ENCODE data around the gene PAXIP1.

DNA sequence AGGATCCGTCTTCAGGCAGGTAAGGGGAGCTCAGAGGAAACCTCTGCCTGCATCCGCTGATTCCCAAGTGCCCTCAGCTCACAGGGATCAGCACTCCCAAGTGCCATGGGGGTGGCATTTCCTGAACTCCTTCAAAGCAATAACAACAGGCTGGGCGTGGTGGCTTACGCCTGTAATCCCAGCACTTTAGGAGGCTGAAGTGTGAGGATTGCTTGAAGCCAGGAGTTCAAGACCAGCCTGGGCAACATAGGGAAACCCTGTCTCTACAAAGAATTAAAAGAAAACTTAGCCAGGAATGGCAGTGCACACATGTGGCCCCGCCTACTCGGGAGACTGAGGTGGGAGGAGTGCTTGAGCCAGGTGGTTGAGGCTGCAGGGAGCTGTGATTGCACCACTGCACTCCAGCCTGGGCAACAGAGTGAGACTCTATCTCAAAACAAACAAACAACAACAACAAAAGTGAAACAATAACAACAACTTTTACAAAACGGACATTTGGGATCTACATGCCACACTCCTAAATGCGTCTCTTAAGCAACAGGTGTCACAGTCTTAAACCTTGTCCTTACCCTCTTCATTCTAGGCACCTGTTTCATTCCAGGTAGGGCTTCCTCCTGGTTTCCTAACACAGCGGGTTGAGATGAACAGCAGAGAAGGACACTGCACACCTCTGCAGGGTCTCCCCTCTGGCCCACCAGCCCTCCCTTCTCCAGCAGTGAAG lies 73.8 kb downstream of the PAXIP1 start:
- TF ChIP-seq, protein P1, sequence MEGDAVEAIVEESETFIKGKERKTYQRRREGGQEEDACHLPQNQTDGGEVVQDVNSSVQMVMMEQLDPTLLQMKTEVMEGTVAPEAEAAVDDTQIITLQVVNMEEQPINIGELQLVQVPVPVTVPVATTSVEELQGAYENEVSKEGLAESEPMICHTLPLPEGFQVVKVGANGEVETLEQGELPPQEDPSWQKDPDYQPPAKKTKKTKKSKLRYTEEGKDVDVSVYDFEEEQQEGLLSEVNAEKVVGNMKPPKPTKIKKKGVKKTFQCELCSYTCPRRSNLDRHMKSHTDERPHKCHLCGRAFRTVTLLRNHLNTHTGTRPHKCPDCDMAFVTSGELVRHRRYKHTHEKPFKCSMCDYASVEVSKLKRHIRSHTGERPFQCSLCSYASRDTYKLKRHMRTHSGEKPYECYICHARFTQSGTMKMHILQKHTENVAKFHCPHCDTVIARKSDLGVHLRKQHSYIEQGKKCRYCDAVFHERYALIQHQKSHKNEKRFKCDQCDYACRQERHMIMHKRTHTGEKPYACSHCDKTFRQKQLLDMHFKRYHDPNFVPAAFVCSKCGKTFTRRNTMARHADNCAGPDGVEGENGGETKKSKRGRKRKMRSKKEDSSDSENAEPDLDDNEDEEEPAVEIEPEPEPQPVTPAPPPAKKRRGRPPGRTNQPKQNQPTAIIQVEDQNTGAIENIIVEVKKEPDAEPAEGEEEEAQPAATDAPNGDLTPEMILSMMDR (IDR thresholded peaks at IDR 0.05): no peak
- TF ChIP-seq POLR2A (IDR thresholded peaks at IDR 0.05): no peak
